H9 (cell line): ENCODE results near the gene RND3. TPM values are rescaled to one million over a fixed set of nuclear protein-coding genes. Genes with fewer than 3 reads are reported as not detected.

Experiments
- DNase-seq: peaks from one replicate; pipeline ENCODE4 v3.0.0-alpha.2; 2017
- H2AFZ ChIP-seq: one replicate; pipeline ENCODE4 v1.6.1; 2013; ENCODE audit warnings: mild to moderate bottlenecking, low read length, control low read depth, moderate library complexity
- H2AK5ac ChIP-seq: 2 replicates; pipeline ENCODE4 v1.6.1; 2013; ENCODE audit warnings: low read length, control low read depth, mixed read lengths; ENCODE audit not compliant: insufficient read length
- H2BK120ac ChIP-seq: one replicate; pipeline ENCODE4 v1.6.1; 2013; ENCODE audit warnings: low read depth, mild to moderate bottlenecking, low read length, control low read depth, inconsistent platforms; ENCODE audit not compliant: poor library complexity, severe bottlenecking
- H2BK12ac ChIP-seq: 2 replicates; pipeline ENCODE4 v1.6.1; 2013; ENCODE audit warnings: low read length, control low read depth, mixed read lengths, low read depth; ENCODE audit not compliant: insufficient read length
- H2BK15ac ChIP-seq: 2 replicates; pipeline ENCODE4 v1.6.1; 2013; ENCODE audit warnings: low read depth, low read length, control low read depth
- H2BK20ac ChIP-seq: one replicate; pipeline ENCODE4 v1.6.1; 2013; ENCODE audit warnings: low read depth, mild to moderate bottlenecking, low read length, control low read depth, inconsistent platforms; ENCODE audit not compliant: poor library complexity, severe bottlenecking
- H2BK5ac ChIP-seq: 2 replicates; pipeline ENCODE4 v1.6.1; 2013; ENCODE audit warnings: low read length, control low read depth, mixed read lengths; ENCODE audit not compliant: insufficient read length
- H3K14ac ChIP-seq: 2 replicates; pipeline ENCODE4 v1.6.1; 2013; ENCODE audit warnings: low read length, control low read depth; ENCODE audit not compliant: insufficient read depth
- H3K18ac ChIP-seq: 2 replicates; pipeline ENCODE4 v1.6.1; 2013; ENCODE audit warnings: low read depth, mild to moderate bottlenecking, mixed read lengths, low read length, control low read depth; ENCODE audit not compliant: insufficient read length
- H3K23ac ChIP-seq: 2 replicates; pipeline ENCODE4 v1.6.1; 2013; ENCODE audit warnings: low read length, control low read depth, mixed read lengths, low read depth; ENCODE audit not compliant: insufficient read length
- H3K23me2 ChIP-seq: 2 replicates; pipeline ENCODE4 v1.6.1; 2013; ENCODE audit warnings: low read depth, mild to moderate bottlenecking, mixed read lengths, low read length, control low read depth; ENCODE audit not compliant: insufficient read length, poor library complexity, severe bottlenecking
- H3K27ac ChIP-seq: 2 replicates; pipeline ENCODE4 v1.5.1; 2013; ENCODE audit warnings: low read length, control low read depth, mixed read lengths, low read depth; ENCODE audit not compliant: insufficient read length
- H3K27me3 ChIP-seq: 2 replicates; pipeline ENCODE4 v1.6.1; 2013; ENCODE audit warnings: low read length, control low read depth, inconsistent platforms; ENCODE audit not compliant: insufficient read depth
- H3K4ac ChIP-seq: 2 replicates; pipeline ENCODE4 v1.6.1; 2013; ENCODE audit warnings: low read depth, mild to moderate bottlenecking, control low read depth, inconsistent platforms, low read length, moderate library complexity
- H3K4me1 ChIP-seq: 2 replicates; pipeline ENCODE4 v1.6.1; 2013; ENCODE audit warnings: low read length, control low read depth, inconsistent platforms; ENCODE audit not compliant: insufficient read depth
- H3K4me2 ChIP-seq: 2 replicates; pipeline ENCODE4 v1.6.1; 2013; ENCODE audit warnings: low read length, control low read depth, mixed read lengths; ENCODE audit not compliant: insufficient read length, insufficient read depth
- H3K56ac ChIP-seq: 2 replicates; pipeline ENCODE4 v1.6.1; 2013; ENCODE audit warnings: low read depth, mild to moderate bottlenecking, mixed read lengths, low read length, control low read depth; ENCODE audit not compliant: insufficient read length
- H3K79me1 ChIP-seq: 2 replicates; pipeline ENCODE4 v1.6.1; 2013; ENCODE audit warnings: low read depth, mild to moderate bottlenecking, moderate library complexity, low read length, control low read depth, inconsistent platforms; ENCODE audit not compliant: insufficient read depth, poor library complexity, severe bottlenecking
- H3K79me2 ChIP-seq: 2 replicates; pipeline ENCODE4 v1.6.1; 2013; ENCODE audit warnings: low read length, control low read depth, inconsistent platforms; ENCODE audit not compliant: insufficient read depth
- H3K9ac ChIP-seq: 2 replicates; pipeline ENCODE4 v1.6.1; 2013; ENCODE audit warnings: low read length, control low read depth, mixed read lengths; ENCODE audit not compliant: insufficient read length; ENCODE audit errors: extremely low read depth
- H3K9me3 ChIP-seq: one replicate; pipeline ENCODE4 v1.6.1; 2013; ENCODE audit warnings: low read depth, low read length, inconsistent platforms; ENCODE audit not compliant: control insufficient read depth
- H3T11ph ChIP-seq: one replicate; pipeline ENCODE4 v1.6.1; 2013; ENCODE audit warnings: mild to moderate bottlenecking, low read length, control low read depth, inconsistent platforms
- H4K20me1 ChIP-seq: one replicate; pipeline ENCODE4 v1.6.1; 2013; ENCODE audit not compliant: control insufficient read depth, insufficient read length, insufficient read depth
- H4K5ac ChIP-seq: 2 replicates; pipeline ENCODE4 v1.6.1; 2013; ENCODE audit warnings: low read depth, mild to moderate bottlenecking, mixed read lengths, low read length, control low read depth; ENCODE audit not compliant: insufficient read length
- H4K8ac ChIP-seq: replicated peaks from 2 replicates; pipeline ENCODE4 v1.6.1; 2013; ENCODE audit warnings: low read length, control low read depth, mixed read lengths, low read depth; ENCODE audit not compliant: insufficient read length
- H4K91ac ChIP-seq: 2 replicates; pipeline ENCODE4 v1.6.1; 2013; ENCODE audit warnings: low read depth, mild to moderate bottlenecking, moderate library complexity, mixed read lengths, low read length, control low read depth; ENCODE audit not compliant: insufficient read length
- H3K27ac Mint-ChIP-seq, 3 experiments: 2 replicates in 2 of 3; 3 replicates in 1 of 3; pipeline ENCODE4 v1.8.0; 2020 to 2021; ENCODE audit warnings: mixed read lengths in 3 of 3, mild to moderate bottlenecking in 1 of 3, moderate library complexity in 1 of 3
- H3K27me3 Mint-ChIP-seq: 2 replicates; pipeline ENCODE4 v1.8.0; 2021; ENCODE audit warnings: low read depth, mild to moderate bottlenecking, moderate library complexity, mixed read lengths
- H3K36me3 Mint-ChIP-seq, 3 experiments: 2 replicates in 2 of 3; 3 replicates in 1 of 3; pipeline ENCODE4 v1.8.0; 2020 to 2021; ENCODE audit warnings: low read depth in 3 of 3, mixed read lengths in 3 of 3; ENCODE audit not compliant: insufficient read depth in 1 of 3
- H3K4me1 Mint-ChIP-seq, 2 experiments: 2 replicates each; pipeline ENCODE4 v1.8.0; 2020; ENCODE audit warnings: mixed read lengths in 2 of 2
- H3K4me3 Mint-ChIP-seq, 2 experiments: 2 replicates in 1 of 2; 3 replicates in 1 of 2; pipeline ENCODE4 v1.8.0; 2020 to 2021; ENCODE audit warnings: mild to moderate bottlenecking in 2 of 2, mixed read lengths in 2 of 2, moderate library complexity in 1 of 2
- H3K9me3 Mint-ChIP-seq, 2 experiments: 2 replicates in 1 of 2; 3 replicates in 1 of 2; pipeline ENCODE4 v1.8.0; 2020; ENCODE audit warnings: mild to moderate bottlenecking in 2 of 2, mixed read lengths in 2 of 2, moderate library complexity in 1 of 2
- WGBS: extraction: QIAGEN DNeasy Blood & Tissue Kit; methylation state at CpG from one replicate; pipeline ENCODE4 v1.1.7; 2013; ENCODE audit warnings: missing lambda C conversion rate, low lambda C conversion rate, mixed read lengths; ENCODE audit not compliant: insufficient read length; ENCODE audit errors: extremely low coverage; 5-methylcytosine and 5-hydroxymethylcytosine counted together
- total RNA-seq: library from RNA; stranded (reverse); gene quantifications from 2 replicates; pipeline ENCODE4 v1.2.1, GENCODE V29; 2021
- TF ChIP-seq, protein P1 (sequence below): fragments of 200-600 bp; sonication (generic); conservative IDR thresholded peaks from 3 replicates; pipeline ENCODE4 v1.8.0; 2021; ENCODE audit warnings: antibody characterized with exemption, mild to moderate bottlenecking

RND3 gene
- total RNA-seq, 1 experiment from 2014 or later: 62.6 TPM

- no peak for DNase-seq
- H3K27ac ChIP-seq: no peak overlapping the region
- no peaks in the 10 kb centered on the region for H3K27me3 ChIP-seq
- H3K14ac ChIP-seq: no peak overlapping the region
- H3K23me2 ChIP-seq: no peaks in the 10 kb centered on the region
- no peaks in the 10 kb centered on the region for H3K27me3 Mint-ChIP-seq
- no peak overlapping the region for H3K18ac ChIP-seq
- no peak overlapping the region for H2BK20ac ChIP-seq
- H4K8ac ChIP-seq: no peak overlapping the region
- H3K4me1 Mint-ChIP-seq: no peaks in the 10 kb centered on the region
- no peak overlapping the region for H3K9ac ChIP-seq
- no peak overlapping the region for H2AFZ ChIP-seq
- no peak overlapping the region; a peak in 1 of 7 replicates for H3K27ac Mint-ChIP-seq
- no peak overlapping the region for H2BK5ac ChIP-seq
- H4K91ac ChIP-seq: no peak overlapping the region
- H2BK120ac ChIP-seq: no peak overlapping the region
- H3K4me2 ChIP-seq: no peak overlapping the region
- no peak overlapping the region for H3K23ac ChIP-seq
- H3K79me2 ChIP-seq: no peaks in the 10 kb centered on the region
- no peaks in the 10 kb centered on the region for H4K20me1 ChIP-seq
- H3K4ac ChIP-seq: no peak overlapping the region
- H3K4me3 Mint-ChIP-seq: no peak overlapping the region
- no CpG with 5 or more reads among the region's 2 CpGs for WGBS
- no peak overlapping the region for H2BK12ac ChIP-seq
- H2BK15ac ChIP-seq: no peak overlapping the region
- H2AK5ac ChIP-seq: no peak overlapping the region
- H4K5ac ChIP-seq: no peak overlapping the region
- H3K9me3 Mint-ChIP-seq: no peaks in the 10 kb centered on the region
- H3K79me1 ChIP-seq: no peaks in the 10 kb centered on the region
- H3K36me3 Mint-ChIP-seq: no peaks in the 10 kb centered on the region
- H3K56ac ChIP-seq: no peak overlapping the region
- TF ChIP-seq, protein P1, sequence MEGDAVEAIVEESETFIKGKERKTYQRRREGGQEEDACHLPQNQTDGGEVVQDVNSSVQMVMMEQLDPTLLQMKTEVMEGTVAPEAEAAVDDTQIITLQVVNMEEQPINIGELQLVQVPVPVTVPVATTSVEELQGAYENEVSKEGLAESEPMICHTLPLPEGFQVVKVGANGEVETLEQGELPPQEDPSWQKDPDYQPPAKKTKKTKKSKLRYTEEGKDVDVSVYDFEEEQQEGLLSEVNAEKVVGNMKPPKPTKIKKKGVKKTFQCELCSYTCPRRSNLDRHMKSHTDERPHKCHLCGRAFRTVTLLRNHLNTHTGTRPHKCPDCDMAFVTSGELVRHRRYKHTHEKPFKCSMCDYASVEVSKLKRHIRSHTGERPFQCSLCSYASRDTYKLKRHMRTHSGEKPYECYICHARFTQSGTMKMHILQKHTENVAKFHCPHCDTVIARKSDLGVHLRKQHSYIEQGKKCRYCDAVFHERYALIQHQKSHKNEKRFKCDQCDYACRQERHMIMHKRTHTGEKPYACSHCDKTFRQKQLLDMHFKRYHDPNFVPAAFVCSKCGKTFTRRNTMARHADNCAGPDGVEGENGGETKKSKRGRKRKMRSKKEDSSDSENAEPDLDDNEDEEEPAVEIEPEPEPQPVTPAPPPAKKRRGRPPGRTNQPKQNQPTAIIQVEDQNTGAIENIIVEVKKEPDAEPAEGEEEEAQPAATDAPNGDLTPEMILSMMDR: no peak
- H3K9me3 ChIP-seq: no peaks in the 10 kb centered on the region
- H3T11ph ChIP-seq: no peak overlapping the region
- H3K4me1 ChIP-seq: no peaks in the 10 kb centered on the region
Observed at GRCh38 chr2:150508497-150509137, 21.1 kb upstream of the RND3 start.
